ENCODE data around the gene AICDA. TPM values are rescaled to one million over a fixed set of nuclear protein-coding genes. Genes with fewer than 3 reads are reported as not detected.
"Not testable (repeated sequence)": the region's sequence is repeated elsewhere in the genome, so short reads cannot be mapped to it uniquely, and the experiment has no call there.

AICDA gene
- total RNA-seq, 4 donors from 2014 or later: 0.63 TPM; not detected in 3

DNA sequence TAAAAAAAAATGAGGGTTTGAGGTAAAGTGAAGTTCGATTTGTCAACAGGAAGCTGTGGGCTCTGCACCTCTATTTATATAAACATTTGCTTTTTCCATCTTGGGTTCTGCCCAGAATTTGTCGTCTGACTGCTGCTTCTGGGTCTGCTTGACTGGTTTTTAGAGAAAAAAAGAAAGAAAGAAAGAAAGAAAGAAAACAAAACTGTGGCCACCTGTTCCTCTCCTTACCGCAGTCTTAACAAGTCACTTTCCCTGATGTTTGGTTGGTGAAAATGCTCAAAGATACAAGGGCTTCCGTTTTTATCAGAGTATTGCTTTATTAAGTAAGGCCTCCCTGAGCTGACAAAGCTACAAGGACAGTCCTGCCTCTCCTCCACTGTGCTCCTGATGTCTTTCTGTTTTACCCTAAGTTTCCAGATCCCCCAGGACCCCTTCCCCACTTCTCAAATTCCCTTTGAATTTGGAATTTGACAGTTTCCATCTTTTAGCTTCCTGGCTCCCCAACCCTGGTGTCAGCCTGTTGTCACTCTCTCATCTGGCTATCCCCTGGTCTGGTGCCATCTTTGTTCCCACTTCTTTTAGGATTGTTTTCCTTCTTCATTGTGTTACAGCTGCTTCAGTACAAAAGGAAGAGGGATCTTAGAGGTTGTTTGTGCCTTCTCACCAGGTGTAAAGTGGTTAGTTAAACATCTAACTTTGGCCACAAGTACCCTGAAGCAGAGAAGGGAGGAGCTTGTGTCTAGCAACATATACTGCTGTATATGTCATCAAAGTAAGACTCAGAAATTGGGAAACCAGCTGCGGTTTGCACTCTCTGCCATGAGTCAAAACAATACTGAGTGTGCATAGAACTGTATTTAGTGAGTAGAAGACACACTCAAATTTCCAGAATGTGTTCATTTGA is 31.9 kb upstream of the AICDA start:
- ATAC-seq (ENCODE audit: low FRiP score) (no peak), DNase-seq (ENCODE audit: low spot score) (no peak)
- TF ChIP-seq, protein P1, sequence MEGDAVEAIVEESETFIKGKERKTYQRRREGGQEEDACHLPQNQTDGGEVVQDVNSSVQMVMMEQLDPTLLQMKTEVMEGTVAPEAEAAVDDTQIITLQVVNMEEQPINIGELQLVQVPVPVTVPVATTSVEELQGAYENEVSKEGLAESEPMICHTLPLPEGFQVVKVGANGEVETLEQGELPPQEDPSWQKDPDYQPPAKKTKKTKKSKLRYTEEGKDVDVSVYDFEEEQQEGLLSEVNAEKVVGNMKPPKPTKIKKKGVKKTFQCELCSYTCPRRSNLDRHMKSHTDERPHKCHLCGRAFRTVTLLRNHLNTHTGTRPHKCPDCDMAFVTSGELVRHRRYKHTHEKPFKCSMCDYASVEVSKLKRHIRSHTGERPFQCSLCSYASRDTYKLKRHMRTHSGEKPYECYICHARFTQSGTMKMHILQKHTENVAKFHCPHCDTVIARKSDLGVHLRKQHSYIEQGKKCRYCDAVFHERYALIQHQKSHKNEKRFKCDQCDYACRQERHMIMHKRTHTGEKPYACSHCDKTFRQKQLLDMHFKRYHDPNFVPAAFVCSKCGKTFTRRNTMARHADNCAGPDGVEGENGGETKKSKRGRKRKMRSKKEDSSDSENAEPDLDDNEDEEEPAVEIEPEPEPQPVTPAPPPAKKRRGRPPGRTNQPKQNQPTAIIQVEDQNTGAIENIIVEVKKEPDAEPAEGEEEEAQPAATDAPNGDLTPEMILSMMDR (IDR thresholded peaks at IDR 0.05): no peak

GRCh38 chr12:8642775-8643174 is 30.1 kb upstream of the AICDA start:
- DNase-seq (ENCODE audit: low spot score): no peak

GRCh38 chr12:8639936-8640335 is 27.3 kb upstream of the AICDA start:
- ATAC-seq (ENCODE audit: low FRiP score): no peak
- TF ChIP-seq, protein P1 (IDR thresholded peaks at IDR 0.05): no peak
- no peak for DNase-seq (ENCODE audit: low spot score)

More at GRCh38 chr12:8642775-8643174, 30.1 kb upstream of the AICDA start:
- ATAC-seq (ENCODE audit: low FRiP score): no peak
- TF ChIP-seq, protein P1 (IDR thresholded peaks at IDR 0.05): no peak

DNA sequence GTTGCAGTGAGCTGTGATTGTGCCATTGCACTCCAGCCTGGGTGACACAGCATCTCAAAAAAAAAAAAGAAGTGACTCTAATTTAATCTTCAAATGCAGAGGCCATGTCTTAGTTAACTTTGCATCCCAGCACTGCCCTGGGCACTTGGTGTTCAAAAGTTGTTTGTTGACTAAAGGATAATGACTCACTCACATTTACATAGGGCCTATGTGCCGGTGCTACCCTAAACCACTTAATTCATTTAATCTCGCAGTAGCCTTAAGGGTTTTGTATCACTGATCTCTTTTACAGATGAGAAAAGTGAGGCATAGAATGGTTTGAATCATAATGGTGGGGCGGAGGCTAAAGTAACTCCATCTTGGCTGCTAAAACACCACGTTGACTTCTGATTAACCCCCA is 26.3 kb upstream of the AICDA start:
- no peak for DNase-seq (ENCODE audit: low spot score)
- no peak for ATAC-seq (ENCODE audit: low FRiP score)
- TF ChIP-seq, protein P1 (IDR thresholded peaks at IDR 0.05): no peak

DNA sequence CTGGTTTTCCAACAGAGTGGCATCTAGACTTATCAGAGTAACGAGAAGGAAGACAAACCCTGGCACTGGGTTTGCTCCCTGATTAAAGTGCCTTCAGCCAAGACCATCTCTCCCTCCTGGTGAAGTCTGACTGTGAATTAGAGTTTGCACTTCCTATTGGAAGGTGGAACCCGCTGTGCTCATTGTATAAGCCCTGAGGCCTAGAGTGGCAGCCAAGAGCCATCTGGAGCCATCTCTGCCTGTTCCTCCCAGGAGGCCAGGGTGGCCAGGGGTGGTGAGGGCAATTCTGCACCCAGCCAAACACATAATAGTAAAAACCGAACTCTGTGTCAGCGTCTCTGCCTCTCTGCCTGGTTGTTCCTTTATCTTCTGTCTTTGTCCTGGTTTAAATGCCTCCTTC is 25.0 kb upstream of the AICDA start:
- DNase-seq (ENCODE audit: low spot score) (no peak), ATAC-seq (ENCODE audit: low FRiP score) (no peak)
- TF ChIP-seq, protein P1 (IDR thresholded peaks at IDR 0.05): no peak

- DNase-seq (ENCODE audit: low spot score) (no peak), ATAC-seq (ENCODE audit: low FRiP score) (no peak)
- TF ChIP-seq, protein P1 (IDR thresholded peaks at IDR 0.05): no peak
Measured at GRCh38 chr12:8637244-8637643, 24.6 kb upstream of the AICDA start.

GRCh38 chr12:8636581-8636980 is 23.9 kb upstream of the AICDA start:
- DNase-seq (ENCODE audit: low spot score) (no peak), ATAC-seq (ENCODE audit: low FRiP score) (no peak)
- TF ChIP-seq, protein P1 (IDR thresholded peaks at IDR 0.05): no peak

- not testable (repeated sequence) for ATAC-seq (ENCODE audit: low FRiP score); DNase-seq (ENCODE audit: low spot score)
Measured at GRCh38 chr12:8636007-8636346, 23.3 kb upstream of the AICDA start.

DNA sequence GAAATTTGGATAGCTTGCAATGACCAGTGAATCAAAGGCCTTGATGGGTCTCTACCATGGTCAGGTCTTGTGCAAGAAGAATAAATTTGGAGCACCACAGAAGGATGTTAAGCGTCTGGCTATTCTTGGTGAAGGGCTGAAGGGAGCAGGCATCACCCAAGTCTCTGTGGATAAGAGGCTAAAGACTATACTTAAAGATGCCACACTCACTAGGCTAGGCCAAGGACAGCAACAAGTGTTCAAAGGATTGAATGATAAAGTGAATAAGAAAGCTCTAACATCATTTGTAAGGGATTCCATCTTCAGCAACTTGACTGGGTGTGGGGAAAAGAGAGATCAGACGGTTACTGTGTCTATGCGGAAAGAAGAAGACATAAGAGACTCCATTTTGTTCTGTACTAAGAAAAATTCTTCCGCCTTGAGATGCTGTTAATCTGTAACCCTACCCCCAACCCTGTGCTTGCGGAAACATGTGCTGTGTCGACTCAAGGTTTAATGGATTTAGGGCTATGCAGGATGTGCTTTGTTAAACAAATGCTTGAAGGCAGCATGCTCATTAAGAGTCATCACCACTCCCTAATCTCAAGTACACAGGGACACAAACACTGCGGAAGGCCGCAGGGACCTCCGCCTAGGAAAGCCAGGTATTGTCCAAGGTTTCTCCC is 22.8 kb upstream of the AICDA start:
- ATAC-seq (ENCODE audit: low FRiP score); DNase-seq (ENCODE audit: low spot score): not testable (repeated sequence)
